NCI-H1694 (cell line): ENCODE data around the gene MARCHF11.

Experiments
- DNase-seq: peaks from one replicate; lab custom pipeline; 2025; lab: John Stamatoyannopoulos, UW

The MARCHF11 gene

DNA sequence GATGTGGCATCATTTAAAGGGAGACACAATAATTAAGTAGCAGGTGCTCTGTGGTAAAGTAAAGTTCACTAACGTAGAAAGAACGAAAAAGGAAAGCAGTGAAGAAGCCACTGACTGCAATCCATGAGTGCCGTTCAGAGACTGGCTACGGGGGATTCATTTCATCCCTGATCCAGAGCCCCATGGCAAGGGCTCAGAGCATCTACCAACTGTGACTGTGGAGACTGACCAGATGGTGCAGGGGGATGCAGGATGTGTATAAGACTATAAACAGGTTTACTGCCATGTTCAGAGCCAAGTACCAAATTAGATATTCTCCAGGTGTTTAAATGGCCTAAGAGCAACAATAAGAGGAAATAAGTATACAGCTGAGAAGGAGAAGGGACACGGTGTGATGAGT is 47.7 kb downstream of the MARCHF11 start:
- DNase-seq = no peak

DNA sequence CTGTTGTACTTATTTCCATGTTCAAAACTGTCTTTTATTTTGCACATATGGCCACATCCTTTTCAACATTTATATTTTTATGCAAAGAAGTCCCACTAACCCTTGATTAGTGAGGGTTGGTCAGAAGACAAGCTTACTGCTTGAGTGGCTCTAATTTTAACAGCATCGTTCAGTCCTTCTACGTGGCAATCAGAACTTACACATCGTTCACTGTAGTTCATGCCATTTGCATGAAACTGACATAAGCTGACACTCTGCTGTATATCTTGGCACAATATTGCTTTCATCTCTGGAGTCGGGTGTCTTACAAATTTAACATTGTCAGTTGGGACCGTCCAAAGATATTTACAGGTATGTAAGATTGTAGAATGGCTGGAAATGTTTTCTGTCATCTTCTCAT is 50.6 kb downstream of the MARCHF11 start:
- DNase-seq = no peak

DNA sequence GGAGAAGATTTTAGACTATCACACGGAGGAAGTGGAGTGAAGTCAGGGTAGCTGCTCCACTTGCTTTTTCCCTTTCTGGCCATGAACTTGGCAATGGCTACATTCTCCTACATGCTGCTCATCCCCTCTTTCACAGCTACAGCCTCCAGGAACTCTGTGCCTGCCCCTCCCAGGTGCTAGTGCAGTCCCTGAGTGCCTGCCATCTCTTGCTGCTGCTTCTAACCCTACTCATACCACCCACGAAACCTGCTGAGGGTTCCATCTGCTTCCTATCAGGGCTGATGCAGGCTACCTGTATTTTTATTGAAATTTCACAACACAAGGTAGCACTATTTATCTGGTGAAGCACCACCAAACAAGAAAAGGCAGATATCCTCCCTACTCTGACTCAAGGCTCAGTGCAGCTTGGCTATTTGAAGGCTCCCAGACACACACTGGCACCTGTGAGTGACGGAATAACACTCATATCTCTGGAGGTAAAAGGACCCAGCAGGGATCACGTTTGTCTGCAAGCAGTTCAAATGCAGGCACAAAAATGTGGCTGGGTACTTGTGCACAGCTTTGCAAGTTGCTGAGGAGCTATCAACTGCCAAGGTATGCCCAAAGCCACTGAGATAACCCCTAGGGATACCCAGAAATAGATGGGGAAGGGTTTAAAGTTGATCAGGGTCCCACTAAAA is 51.6 kb downstream of the MARCHF11 start:
- no peak for DNase-seq

DNA sequence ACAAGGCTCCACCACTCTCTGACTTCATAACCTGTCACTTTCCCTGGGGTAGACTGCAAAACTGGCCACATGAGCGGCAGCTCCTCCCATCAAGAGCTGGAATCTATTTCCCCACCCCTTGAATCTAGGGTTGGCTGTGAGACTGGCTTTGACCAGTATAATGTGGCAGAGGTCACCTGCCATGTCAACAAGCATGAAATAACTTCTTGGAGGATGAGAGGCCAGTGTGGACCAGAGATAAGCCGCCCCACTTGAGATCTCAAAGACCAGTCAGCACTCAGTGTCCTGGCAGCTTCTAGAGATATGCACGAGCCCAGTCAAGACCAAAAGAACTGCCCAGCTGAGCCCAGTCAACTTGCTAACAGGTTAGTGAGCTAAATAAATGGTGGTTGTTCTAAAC is 59.0 kb downstream of the MARCHF11 start:
- DNase-seq = no peak

DNA sequence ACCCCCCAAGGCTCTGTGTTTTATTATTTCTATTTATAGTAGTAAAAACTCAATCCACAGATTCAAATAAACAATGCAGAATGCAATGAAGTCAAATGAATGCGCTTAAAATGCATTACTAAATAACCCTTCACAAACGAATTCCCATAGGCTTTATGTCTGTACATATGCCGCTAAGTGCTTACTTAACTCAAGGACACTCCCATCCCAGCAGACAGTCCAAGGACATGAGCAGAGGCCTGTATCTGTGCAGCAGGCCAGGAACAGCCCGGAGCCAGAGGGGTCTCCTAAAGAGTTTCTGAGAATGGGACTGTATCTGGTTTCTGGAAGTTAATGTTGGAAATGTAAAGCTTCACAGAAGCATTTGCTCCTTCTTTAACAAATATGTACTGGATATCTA is 59.8 kb downstream of the MARCHF11 start:
- DNase-seq = no peak

DNA sequence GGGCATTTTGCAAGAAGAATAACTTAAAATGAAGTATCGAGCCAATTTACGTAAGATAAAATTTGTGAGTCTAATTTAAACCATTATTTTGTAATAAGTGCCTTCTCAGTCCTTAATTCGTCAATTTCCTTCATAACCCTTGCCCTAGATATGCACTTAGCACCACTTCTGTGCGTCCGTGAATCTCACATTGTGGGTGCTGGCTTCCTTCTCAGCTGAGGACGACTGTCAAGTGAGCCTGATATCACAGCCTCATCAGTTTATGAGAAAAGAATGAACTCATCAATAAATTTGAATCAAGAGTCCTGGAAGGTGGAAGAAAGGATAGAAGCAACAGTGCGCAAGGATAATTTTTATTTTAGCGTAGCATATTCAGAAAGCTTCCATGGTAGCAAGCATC is 64.5 kb downstream of the MARCHF11 start:
- no peak for DNase-seq

DNA sequence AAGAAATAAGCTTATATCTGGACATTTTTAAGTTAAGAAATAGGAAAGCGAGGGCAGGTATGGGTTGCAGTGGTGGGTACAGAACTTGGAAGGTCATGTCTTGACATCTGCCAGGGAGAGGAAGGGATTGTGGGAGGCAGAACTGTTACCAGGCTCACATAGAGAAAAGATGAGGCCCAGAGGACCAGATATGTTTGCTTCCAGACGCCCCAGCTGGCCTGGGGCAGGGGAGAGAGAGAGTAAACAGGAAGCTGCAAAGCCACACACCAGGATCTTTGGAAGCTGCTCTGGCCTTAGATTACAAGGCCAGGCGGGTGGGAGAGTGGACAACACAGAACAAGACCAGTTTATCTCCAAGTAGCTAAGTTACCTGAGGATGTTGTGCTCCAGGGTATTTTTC is 71.2 kb downstream of the MARCHF11 start:
- no peak for DNase-seq

DNA sequence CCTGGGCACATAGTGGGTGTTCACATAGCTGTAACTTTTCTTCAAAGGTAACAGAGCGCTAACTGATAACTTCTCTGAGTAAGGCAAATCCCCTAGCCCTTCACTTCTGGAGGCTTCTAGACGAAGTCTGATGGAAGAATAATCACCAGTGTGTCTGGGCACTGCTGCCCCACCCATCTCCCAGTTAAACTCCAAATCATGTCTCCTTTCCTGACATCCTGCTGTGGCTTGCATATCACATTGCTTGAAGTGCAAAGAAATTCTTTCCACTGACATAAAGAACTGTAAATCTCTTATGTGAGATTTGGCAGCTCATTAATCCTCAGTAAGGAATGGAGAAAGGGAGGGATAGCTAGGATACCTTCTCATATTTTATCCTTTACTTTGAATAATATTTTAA is 74.6 kb downstream of the MARCHF11 start:
- DNase-seq = no peak

DNA sequence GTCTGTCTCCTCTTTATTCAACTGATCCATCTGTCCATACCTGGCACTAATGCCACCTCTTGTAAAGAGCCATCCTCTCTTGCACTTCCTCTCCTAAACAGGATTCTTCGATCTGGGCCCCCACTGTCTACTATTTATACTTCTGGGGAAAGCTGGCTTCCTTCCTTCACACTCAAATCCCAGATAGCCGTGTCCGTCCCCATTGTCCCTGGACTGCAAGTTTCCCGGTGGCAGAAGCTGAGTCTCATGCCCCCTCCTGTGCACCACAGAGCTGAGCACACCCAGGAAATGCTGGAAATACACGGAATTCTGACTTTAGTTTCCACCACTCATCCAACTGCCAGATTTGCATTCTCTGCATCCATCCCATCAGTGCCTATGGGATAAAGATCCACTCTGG is 84.0 kb downstream of the MARCHF11 start:
- no peak for DNase-seq

DNA sequence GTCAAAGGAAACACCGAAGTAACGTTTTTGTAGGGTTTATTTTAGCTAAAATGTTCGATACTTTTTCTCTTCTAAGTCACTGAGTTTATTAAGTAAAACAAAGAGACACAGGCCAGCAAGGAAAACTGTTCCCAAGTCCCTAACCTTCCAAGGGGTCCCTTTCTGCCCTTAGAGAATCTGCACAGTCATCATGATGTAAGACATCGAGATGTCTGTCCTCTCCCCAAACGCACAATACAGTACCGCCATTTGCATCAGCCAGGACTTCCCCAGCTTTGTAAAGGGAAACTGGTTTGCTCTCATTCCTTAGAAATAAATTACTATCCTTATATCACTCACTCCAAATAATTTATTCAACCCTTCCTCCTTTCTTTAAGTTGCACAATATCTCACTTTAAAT is 89.3 kb downstream of the MARCHF11 start:
- no peak for DNase-seq

DNA sequence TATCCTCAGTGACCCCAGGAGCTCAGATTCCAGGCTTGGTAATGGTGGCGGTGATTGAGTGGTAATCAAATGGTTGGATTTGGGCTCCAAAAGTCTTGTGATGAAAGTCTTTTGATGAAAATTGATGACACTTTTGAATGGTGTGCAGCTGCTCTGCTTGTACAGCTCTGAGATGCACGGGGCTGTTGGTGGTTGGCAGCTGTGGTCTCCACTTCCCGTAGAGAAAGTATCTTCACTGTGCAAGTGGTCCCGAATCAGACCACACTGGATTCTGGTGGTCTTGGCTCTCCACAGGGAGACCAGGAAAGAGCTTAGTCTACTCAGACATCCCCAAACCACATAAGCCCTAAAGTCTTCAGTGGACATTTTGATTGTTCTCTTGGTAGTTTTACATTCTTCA is 96.6 kb downstream of the MARCHF11 start:
- DNase-seq = no peak

DNA sequence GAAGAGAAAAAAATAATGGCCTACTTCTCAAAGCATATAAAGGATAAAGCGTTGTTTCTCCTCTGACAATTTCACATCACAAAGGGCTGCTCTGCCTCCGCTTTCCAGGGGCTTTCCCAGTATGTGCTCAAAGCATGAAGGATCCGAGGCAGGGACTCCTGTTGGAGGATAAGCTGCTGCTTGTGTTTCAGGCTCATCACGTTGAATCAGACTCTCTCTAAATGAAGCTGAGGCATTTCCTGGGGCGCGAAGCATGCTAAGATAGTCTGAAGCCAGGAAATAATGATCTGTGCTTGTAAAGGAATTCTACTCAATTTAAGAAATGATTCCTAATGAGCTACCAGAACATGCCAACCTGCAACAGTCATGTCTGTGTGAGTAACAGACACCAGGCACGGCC is 97.5 kb downstream of the MARCHF11 start:
- no peak for DNase-seq

DNA sequence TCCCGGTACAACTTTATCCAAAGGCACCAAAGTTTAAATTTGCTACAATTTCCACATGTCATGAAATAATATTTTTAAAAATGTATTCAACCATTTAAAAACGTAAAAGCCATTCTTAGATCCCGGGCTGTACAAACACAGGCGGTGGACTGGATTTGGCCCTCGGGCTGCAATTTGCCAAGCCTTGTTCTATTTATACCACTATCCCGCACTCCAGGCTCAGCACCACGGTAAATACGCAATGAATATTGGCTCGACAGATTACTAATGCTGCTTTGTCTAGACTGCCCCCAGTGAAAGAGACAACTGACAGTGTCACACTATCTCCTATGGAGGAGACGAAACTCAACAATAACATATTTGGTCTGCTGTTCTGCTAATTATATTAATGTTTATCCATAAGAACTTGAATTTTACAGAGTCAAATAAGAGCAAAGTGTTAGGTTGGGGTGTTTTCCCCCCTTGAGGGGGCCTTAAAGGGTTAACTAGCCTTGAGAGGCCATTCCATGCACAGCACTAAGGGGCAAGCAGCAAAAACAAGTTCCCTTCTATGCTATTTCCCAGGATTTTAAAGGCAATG is 98.1 kb downstream of the MARCHF11 start:
- DNase-seq = no peak

DNA sequence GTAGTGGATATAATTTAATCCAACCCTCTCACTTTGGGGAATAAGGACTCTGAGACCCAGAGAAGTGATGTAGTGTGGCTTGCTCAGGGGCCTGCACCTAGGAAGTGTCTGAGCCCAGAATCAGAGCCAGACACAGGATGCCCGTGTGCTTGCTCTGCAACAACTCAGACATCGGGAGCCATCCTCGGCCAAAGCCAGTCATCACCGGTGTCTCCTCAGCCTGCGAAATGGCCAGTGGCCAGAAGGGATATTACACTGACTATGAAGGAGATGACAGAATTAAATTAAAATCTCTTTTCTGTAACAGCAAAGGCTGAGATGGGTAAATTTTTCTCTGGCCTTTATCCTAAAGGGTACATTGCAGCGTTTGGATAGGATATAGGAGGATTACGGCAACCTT is 102.9 kb downstream of the MARCHF11 start:
- no peak for DNase-seq

DNA sequence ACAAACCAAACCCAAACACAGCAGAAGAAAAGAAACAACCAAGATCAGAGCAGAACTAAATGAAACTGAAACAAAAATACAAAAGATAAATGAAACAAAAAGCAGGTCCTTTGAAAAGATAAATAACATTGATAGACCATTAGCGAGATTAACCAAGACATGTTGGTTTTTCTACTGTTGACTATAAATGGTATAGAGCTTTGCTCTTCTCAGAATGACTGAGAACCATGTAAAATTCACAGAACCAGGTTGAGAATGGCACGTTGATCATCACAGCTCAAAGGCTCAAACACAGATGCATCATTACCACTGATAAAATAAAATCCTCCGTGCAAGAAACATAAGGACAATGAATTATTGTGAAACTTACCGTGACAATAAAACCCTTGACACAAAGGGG is 105.2 kb downstream of the MARCHF11 start:
- DNase-seq = no peak

DNA sequence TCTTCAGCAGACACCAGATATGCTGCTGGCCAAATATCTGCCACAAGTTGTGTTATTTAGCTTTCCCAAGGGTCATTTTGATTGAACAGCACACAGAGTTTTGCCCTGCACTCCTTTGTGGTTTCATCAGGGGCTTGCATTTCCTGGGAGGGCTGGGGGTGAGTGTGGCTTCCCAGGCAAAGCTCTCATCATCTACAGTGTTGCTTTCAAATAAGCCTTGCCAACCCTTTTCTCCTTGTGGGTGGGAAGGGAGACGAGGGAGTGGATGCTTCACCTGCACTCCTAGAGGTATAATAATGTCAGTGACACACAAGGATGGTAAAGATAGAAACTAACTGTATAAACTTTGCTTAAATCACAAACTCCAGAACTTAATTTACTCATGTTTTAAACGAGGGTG is 107.0 kb downstream of the MARCHF11 start:
- DNase-seq = no peak

DNA sequence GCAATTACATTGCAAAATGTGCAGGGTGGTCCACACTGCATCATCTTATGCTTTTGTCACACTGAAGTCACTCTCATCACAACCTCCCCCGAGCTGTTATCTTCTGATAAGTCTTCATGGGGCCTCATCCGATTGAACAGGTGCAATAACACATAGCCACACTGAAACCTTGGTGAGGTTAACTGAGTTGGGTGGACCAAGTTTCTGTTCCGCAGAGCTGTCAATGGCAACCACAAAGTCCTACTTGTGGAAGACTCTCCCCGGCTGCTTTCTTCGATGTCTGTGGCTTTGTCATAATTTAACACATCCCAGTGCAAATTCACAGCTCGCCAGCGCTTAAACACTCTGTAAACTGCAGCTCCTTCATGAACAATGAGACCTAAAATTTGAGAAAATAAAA is 112.2 kb downstream of the MARCHF11 start:
- DNase-seq = no peak

DNA sequence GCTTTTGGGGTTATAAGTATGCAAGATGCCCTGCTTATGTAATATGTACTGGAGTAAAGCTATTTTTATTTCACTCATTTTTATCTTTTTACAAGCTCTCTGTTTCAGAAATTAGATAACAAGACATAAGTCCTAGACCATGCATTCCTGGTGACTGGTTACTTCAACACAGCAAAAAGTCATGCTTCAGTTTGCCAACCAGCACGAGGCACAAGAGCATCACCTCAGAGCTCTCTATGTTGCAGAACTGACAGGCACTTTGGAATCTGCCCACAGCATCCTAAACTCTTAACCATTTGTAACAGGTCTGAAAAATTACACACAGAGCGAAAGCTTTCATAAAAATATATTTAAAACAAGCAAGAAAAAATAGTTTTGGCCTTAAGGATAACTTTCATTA is 112.8 kb downstream of the MARCHF11 start:
- no peak for DNase-seq

DNA sequence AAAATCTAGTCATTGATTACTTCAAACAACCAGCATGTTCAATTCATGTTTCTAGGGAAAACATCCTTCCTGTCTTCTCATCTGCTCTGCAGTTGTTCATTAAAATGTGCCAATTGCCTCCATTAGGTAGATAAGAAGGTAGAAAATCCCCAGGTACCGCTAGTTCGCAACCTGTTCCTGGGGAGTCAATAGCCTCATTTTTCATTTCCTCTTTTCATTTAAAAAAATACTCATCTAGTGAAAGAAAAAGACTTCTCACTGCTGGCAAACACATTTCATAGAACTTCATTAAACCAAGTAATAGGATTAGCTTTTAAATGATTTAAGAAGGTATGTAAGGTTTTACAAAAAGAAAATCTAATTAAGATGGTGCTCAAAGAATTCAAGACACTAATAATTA is 113.3 kb downstream of the MARCHF11 start:
- no peak for DNase-seq

DNA sequence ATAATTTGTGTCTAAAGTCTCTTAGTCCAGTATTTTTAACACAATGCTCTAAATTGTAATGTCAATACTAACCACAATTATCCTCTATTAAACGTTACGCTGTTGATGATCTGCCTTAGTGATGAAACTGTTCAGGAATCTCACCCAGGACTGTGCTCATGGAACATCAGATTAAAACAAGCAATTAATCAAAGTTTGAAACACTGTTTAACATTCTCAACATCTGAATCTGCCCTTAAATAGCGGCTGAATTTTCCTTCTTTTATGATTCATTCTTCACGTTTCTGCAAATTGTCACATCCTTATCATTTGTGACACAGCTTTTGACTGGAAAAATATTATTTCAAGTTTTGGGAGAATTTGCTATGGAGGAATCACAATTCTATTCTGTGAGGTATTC is 113.8 kb downstream of the MARCHF11 start:
- DNase-seq = no peak

DNA sequence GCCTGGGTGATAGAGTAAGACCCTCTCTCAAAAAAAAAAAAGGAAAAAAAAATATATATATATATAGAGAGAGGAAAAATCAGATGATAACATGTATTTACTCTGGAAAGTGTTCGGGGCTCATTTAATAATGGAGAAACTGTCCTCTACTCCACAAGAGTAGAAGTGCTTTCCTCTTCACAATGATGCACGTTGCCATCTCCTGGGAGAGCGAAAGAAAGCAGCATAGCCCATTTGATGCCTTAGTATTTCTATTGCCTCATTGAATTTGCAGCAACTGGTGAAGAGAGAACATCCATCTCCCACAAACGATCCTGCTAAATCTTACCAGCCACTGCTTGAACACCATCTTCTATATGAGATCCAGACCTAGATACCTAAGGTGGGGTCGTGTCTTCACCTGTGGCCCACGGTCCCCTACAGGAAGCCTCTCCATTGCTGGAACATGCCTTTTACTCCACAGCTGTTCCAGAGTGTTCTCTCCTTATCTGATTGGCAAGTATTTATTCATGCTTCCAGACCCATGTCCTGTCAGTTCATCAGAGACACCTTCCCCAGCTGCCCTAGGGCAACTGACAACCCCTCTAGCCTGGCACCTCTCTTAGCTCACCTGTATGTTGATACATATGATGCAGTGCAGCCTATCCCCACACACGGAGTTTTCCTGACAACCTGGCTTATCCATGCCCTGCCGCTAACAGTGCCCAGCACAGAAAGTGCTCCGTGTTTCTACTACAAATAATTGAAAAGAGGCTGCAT is 115.3 kb downstream of the MARCHF11 start:
- DNase-seq = no peak

DNA sequence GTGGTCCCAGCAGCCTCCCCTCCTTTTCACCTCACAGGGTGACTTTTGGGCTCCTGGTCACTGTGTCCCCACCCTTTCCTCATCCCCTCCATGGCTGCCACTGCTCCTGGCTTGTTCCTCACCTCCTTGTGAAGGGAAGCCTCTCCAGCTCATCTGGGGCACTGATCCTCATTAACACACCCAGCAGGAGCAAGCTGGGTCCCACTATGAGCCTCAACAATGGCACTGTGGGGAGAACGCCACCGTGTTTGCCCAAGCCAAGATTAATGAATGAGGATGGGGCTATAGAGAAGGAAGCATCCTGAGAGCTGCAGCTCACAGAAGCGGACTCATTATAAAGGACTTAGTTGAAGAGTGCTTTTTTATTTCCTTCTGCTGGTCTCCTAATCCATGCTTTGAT is 118.4 kb downstream of the MARCHF11 start:
- DNase-seq = no peak

DNA sequence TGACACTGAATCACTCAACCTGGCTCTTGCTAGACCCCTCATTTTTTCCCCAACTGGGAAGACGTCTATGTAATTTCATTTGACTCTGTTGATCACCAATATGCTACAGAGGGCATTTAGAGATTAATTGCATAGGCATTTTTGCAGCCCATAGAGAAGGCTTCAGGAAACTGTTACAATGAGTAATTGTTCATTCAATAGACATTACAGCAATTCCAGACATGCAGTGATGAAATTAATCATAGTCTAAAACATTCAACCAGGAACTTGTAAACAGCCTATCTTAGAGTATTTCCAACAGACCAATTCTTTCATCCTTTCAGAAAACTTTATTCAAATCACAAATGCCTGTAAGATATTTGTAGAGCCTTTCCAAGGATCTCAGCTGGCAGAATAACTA is 122.3 kb downstream of the MARCHF11 start:
- no peak for DNase-seq
